K562 (cell line): ENCODE measurements around the gene SHISA2.

Experiments
- ARID2 ChIP-seq: fragments of 450-650 bp; IDR thresholded peaks from 2 replicates; pipeline ENCODE4 v1.6.1; 2017; ENCODE audit warnings: antibody characterized with exemption, mild to moderate bottlenecking
- BRD4 ChIP-seq: fragments of 200-600 bp; sonication (generic); IDR thresholded peaks from 2 replicates; pipeline ENCODE4 v1.6.1; 2017; ENCODE audit warnings: inconsistent platforms
- IRF1 ChIP-seq: sonication (generic); formaldehyde crosslinking; IDR thresholded peaks from 2 replicates; pipeline ENCODE4 v1.8.0; 2022; ENCODE audit warnings: missing genetic modification reagents, mild to moderate bottlenecking, borderline replicate concordance
- MYC ChIP-seq, 2 experiments: fragments of 250-450 bp in 1 of 2; sonication (Bioruptor Pico) in 1 of 2; IDR thresholded peaks; 2 replicates each; pipeline versions ENCODE4 v1.5.1 to v1.6.1; 2012 to 2021; ENCODE audit warnings: low read depth in 2 of 2, borderline replicate concordance in 1 of 2, improper control_type of control experiment in 1 of 2, low read length in 1 of 2, mild to moderate bottlenecking in 1 of 2, moderate library complexity in 1 of 2
- RNF2 ChIP-seq: sonication (generic); IDR thresholded peaks from 2 replicates; pipeline ENCODE4 v1.6.1; 2016
- SIN3B ChIP-seq: fragments of 450-650 bp; IDR thresholded peaks from 2 replicates; pipeline ENCODE4 v1.6.1; 2017; ENCODE audit warnings: low read depth, mild to moderate bottlenecking, moderate library complexity
- TFE3 ChIP-seq: fragments of 450-650 bp; formaldehyde crosslinking; IDR thresholded peaks from 2 replicates; pipeline ENCODE4 v1.4.0; 2020; ENCODE audit warnings: mild to moderate bottlenecking, mixed read lengths
- ZNF3 ChIP-seq: fragments of 250-450 bp; sonication (Bioruptor Pico); IDR thresholded peaks from 2 replicates; pipeline ENCODE4 v1.5.0; 2021; ENCODE audit warnings: mild to moderate bottlenecking, moderate library complexity
- ZNF830 ChIP-seq: fragments of 250-450 bp; sonication (Bioruptor Pico); IDR thresholded peaks from 2 replicates; pipeline ENCODE4 v1.5.0; 2021; ENCODE audit warnings: mild to moderate bottlenecking

DNA sequence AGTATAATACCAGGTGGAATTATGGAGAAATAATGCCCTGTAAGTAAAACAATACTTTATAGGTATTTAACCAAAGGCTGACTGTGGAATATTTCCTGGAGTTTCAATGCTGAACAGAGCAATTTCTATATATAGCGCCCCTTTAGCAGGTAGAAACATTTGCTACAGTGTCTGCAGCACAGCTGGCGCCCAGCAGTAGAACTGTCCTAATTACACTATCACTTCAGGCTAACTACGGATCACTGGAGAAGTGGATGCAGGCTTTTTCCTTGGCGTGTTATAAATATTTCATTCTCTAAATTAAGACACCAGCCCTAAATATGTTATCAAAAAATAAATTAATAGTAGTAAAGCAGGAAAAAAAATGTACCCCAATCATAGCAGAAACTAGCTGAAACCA is 3.1 kb downstream of the SHISA2 start:
- TF ChIP-seq BRD4 = no peak
- TF ChIP-seq ZNF830 (CRISPR knock-in tag) = no peak
- TF ChIP-seq IRF1 = no peak
- no peak for TF ChIP-seq RNF2
- no peak for TF ChIP-seq MYC (IDR thresholded peaks at IDR 0.05; ENCODE audit: low read depth, low read length)
- no peak for TF ChIP-seq MYC (CRISPR knock-in tag; IDR thresholded peaks at IDR 0.05; ENCODE audit: borderline replicate concordance, low read depth)
- TF ChIP-seq ARID2 = no peak
- TF ChIP-seq ZNF3 (CRISPR knock-in tag) = no peak
- TF ChIP-seq SIN3B = no peak
- no peak for TF ChIP-seq TFE3 (CRISPR knock-in tag)
